ENCODE measurements around the gene RRAGC. TPM values are rescaled to one million over a fixed set of nuclear protein-coding genes. Genes with fewer than 3 reads are reported as not detected.

The RRAGC gene
- total RNA-seq, 1 experiment from 2014 or later: 18.3 TPM

GRCh38 chr1:38805036-38805435, 54.5 kb downstream of the RRAGC start:
- Histone ChIP-seq H2AFZ (ENCODE audit: low read length) (no peak overlapping the region), H3K9me3 (ENCODE audit: low read length) (no peaks in the 10 kb centered on the region), H3K9ac (ENCODE audit: low read length) (no peak overlapping the region), H3K4me2 (ENCODE audit: low read depth, low read length, poor library complexity, severe bottlenecking) (no peak overlapping the region), H3K27me3 (ENCODE audit: low read length) (no peaks in the 10 kb centered on the region), H3K4me3 (ENCODE audit: low read length) (no peak overlapping the region), H4K20me1 (ENCODE audit: insufficient read depth, low read depth, low read length) (no peaks in the 10 kb centered on the region), H3K27ac (ENCODE audit: low read length) (no peak overlapping the region), H3K4me1 (ENCODE audit: low read length) (no peaks in the 10 kb centered on the region), H3K79me2 (ENCODE audit: low read length) (no peaks in the 10 kb centered on the region), H3K9me2 (replicated peaks; ENCODE audit: insufficient read depth, low read length) (no peaks in the 10 kb centered on the region), H3K36me3 (ENCODE audit: insufficient read depth, low read length) (no peaks in the 10 kb centered on the region)
- no peak for DNase-seq

- H3K9ac ChIP-seq (ENCODE audit: low read length): no peak overlapping the region
- no peak overlapping the region for H2AFZ ChIP-seq (ENCODE audit: low read length)
- no peaks in the 10 kb centered on the region for H3K9me3 ChIP-seq (ENCODE audit: low read length)
- H4K20me1 ChIP-seq (ENCODE audit: insufficient read depth, low read depth, low read length): no peaks in the 10 kb centered on the region
- H3K9me2 ChIP-seq (replicated peaks; ENCODE audit: insufficient read depth, low read length): no peaks in the 10 kb centered on the region
- no peaks in the 10 kb centered on the region for H3K36me3 ChIP-seq (ENCODE audit: insufficient read depth, low read length)
- no peak overlapping the region for H3K4me3 ChIP-seq (ENCODE audit: low read length)
- no peak for DNase-seq
- no peak overlapping the region for H3K4me2 ChIP-seq (ENCODE audit: low read depth, low read length, poor library complexity, severe bottlenecking)
- no peaks in the 10 kb centered on the region for H3K79me2 ChIP-seq (ENCODE audit: low read length)
- H3K27me3 ChIP-seq (ENCODE audit: low read length): no peaks in the 10 kb centered on the region
- H3K4me1 ChIP-seq (ENCODE audit: low read length): no peaks in the 10 kb centered on the region
- H3K27ac ChIP-seq (ENCODE audit: low read length): no peak overlapping the region
Observed at GRCh38 chr1:38804062-38804886, 55.3 kb downstream of the RRAGC start.

- no peak overlapping the region for H3K27ac ChIP-seq (ENCODE audit: low read length)
- H3K4me3 ChIP-seq (ENCODE audit: low read length): no peak overlapping the region
- no peak for DNase-seq
- H3K4me1 ChIP-seq (ENCODE audit: low read length): no peaks in the 10 kb centered on the region
- no peak overlapping the region for H3K4me2 ChIP-seq (ENCODE audit: low read depth, low read length, poor library complexity, severe bottlenecking)
- H3K27me3 ChIP-seq (ENCODE audit: low read length): no peaks in the 10 kb centered on the region
- no peaks in the 10 kb centered on the region for H3K9me2 ChIP-seq (replicated peaks; ENCODE audit: insufficient read depth, low read length)
- no peak overlapping the region for H3K9ac ChIP-seq (ENCODE audit: low read length)
- H3K79me2 ChIP-seq (ENCODE audit: low read length): no peaks in the 10 kb centered on the region
- no peaks in the 10 kb centered on the region for H3K9me3 ChIP-seq (ENCODE audit: low read length)
- no peak overlapping the region for H2AFZ ChIP-seq (ENCODE audit: low read length)
- no peaks in the 10 kb centered on the region for H3K36me3 ChIP-seq (ENCODE audit: insufficient read depth, low read length)
- no peaks in the 10 kb centered on the region for H4K20me1 ChIP-seq (ENCODE audit: insufficient read depth, low read depth, low read length)
Observed at GRCh38 chr1:38803647-38804046, 55.9 kb downstream of the RRAGC start.

GRCh38 chr1:38800720-38801671, 58.6 kb downstream of the RRAGC start:
- Histone ChIP-seq H3K36me3 (ENCODE audit: insufficient read depth, low read length) (no peaks in the 10 kb centered on the region), H3K27ac (ENCODE audit: low read length) (no peak overlapping the region), H3K4me3 (ENCODE audit: low read length) (no peak overlapping the region), H3K9ac (ENCODE audit: low read length) (no peak overlapping the region), H3K9me3 (ENCODE audit: low read length) (no peaks in the 10 kb centered on the region), H3K4me1 (ENCODE audit: low read length) (no peaks in the 10 kb centered on the region), H3K27me3 (ENCODE audit: low read length) (no peaks in the 10 kb centered on the region), H3K4me2 (ENCODE audit: low read depth, low read length, poor library complexity, severe bottlenecking) (no peak overlapping the region), H3K9me2 (replicated peaks; ENCODE audit: insufficient read depth, low read length) (no peaks in the 10 kb centered on the region), H3K79me2 (ENCODE audit: low read length) (no peaks in the 10 kb centered on the region), H2AFZ (ENCODE audit: low read length) (no peak overlapping the region), H4K20me1 (ENCODE audit: insufficient read depth, low read depth, low read length) (no peaks in the 10 kb centered on the region)
- DNase-seq: no peak

GRCh38 chr1:38793299-38793698, 66.3 kb downstream of the RRAGC start:
- H3K36me3 ChIP-seq (ENCODE audit: insufficient read depth, low read length): no peaks in the 10 kb centered on the region
- H3K27ac ChIP-seq (ENCODE audit: low read length): no peak overlapping the region
- H2AFZ ChIP-seq (ENCODE audit: low read length): no peak overlapping the region
- H3K4me1 ChIP-seq (ENCODE audit: low read length): no peaks in the 10 kb centered on the region
- no peak for DNase-seq
- peaks cover 5% of the 10 kb centered on the region for H3K9me3 ChIP-seq (ENCODE audit: low read length)
- H3K27me3 ChIP-seq (ENCODE audit: low read length): peaks cover 2% of the 10 kb centered on the region; the same call in 1 of the 2 replicates
- no peak overlapping the region for H3K4me2 ChIP-seq (ENCODE audit: low read depth, low read length, poor library complexity, severe bottlenecking)
- no peak overlapping the region for H3K4me3 ChIP-seq (ENCODE audit: low read length)
- no peak overlapping the region for H3K9ac ChIP-seq (ENCODE audit: low read length)
- no peaks in the 10 kb centered on the region for H3K79me2 ChIP-seq (ENCODE audit: low read length)
- no peaks in the 10 kb centered on the region for H3K9me2 ChIP-seq (replicated peaks; ENCODE audit: insufficient read depth, low read length)
- no peaks in the 10 kb centered on the region for H4K20me1 ChIP-seq (ENCODE audit: insufficient read depth, low read depth, low read length)

- H3K79me2 ChIP-seq (ENCODE audit: low read length): no peaks in the 10 kb centered on the region
- H3K9me3 ChIP-seq (ENCODE audit: low read length): peaks cover 5% of the 10 kb centered on the region
- H3K4me2 ChIP-seq (ENCODE audit: low read depth, low read length, poor library complexity, severe bottlenecking): no peak overlapping the region
- H3K4me1 ChIP-seq (ENCODE audit: low read length): no peaks in the 10 kb centered on the region
- no peak overlapping the region for H3K4me3 ChIP-seq (ENCODE audit: low read length)
- peaks cover 2% of the 10 kb centered on the region; the same call in 1 of the 2 replicates for H3K27me3 ChIP-seq (ENCODE audit: low read length)
- no peak overlapping the region for H3K27ac ChIP-seq (ENCODE audit: low read length)
- no peaks in the 10 kb centered on the region for H3K9me2 ChIP-seq (replicated peaks; ENCODE audit: insufficient read depth, low read length)
- no peak for DNase-seq
- H2AFZ ChIP-seq (ENCODE audit: low read length): no peak overlapping the region
- H4K20me1 ChIP-seq (ENCODE audit: insufficient read depth, low read depth, low read length): no peaks in the 10 kb centered on the region
- no peaks in the 10 kb centered on the region for H3K36me3 ChIP-seq (ENCODE audit: insufficient read depth, low read length)
- H3K9ac ChIP-seq (ENCODE audit: low read length): no peak overlapping the region
Observed at GRCh38 chr1:38791892-38792291, 67.7 kb downstream of the RRAGC start.

GRCh38 chr1:38791164-38791515, 68.4 kb downstream of the RRAGC start:
- Histone ChIP-seq H3K27me3 (ENCODE audit: low read length) (peaks cover 2% of the 10 kb centered on the region; the same call in 1 of the 2 replicates), H3K36me3 (ENCODE audit: insufficient read depth, low read length) (no peaks in the 10 kb centered on the region), H4K20me1 (ENCODE audit: insufficient read depth, low read depth, low read length) (no peaks in the 10 kb centered on the region), H3K4me2 (ENCODE audit: low read depth, low read length, poor library complexity, severe bottlenecking) (no peak overlapping the region), H3K27ac (ENCODE audit: low read length) (no peak overlapping the region), H3K9ac (ENCODE audit: low read length) (no peak overlapping the region), H3K79me2 (ENCODE audit: low read length) (no peaks in the 10 kb centered on the region), H3K9me2 (replicated peaks; ENCODE audit: insufficient read depth, low read length) (no peaks in the 10 kb centered on the region), H3K4me1 (ENCODE audit: low read length) (no peaks in the 10 kb centered on the region), H3K4me3 (ENCODE audit: low read length) (no peak overlapping the region), H2AFZ (ENCODE audit: low read length) (no peak overlapping the region), H3K9me3 (ENCODE audit: low read length) (peaks cover 5% of the 10 kb centered on the region)
- DNase-seq: no peak

Measured in Karpas-422 (cell line).